GM23338 (cell line): ENCODE data around the gene ZZZ3.

ENCODE experiments used
- POLR2AphosphoS5 ChIP-seq: IDR thresholded peaks from 2 replicates; pipeline ENCODE4 v1.6.1; 2016; ENCODE audit warnings: antibody characterized with exemption, low read depth
- TF ChIP-seq, protein P1 (sequence below), 2 experiments: fragments of 200-600 bp in 1 of 2; sonication (generic) in 1 of 2; conservative IDR thresholded peaks; 2 replicates each; pipeline versions ENCODE4 v1.5.1 to v1.6.1; 2016 to 2017; ENCODE audit warnings: antibody characterized with exemption in 2 of 2, low read depth in 2 of 2, mild to moderate bottlenecking in 2 of 2, moderate library complexity in 1 of 2

DNA sequence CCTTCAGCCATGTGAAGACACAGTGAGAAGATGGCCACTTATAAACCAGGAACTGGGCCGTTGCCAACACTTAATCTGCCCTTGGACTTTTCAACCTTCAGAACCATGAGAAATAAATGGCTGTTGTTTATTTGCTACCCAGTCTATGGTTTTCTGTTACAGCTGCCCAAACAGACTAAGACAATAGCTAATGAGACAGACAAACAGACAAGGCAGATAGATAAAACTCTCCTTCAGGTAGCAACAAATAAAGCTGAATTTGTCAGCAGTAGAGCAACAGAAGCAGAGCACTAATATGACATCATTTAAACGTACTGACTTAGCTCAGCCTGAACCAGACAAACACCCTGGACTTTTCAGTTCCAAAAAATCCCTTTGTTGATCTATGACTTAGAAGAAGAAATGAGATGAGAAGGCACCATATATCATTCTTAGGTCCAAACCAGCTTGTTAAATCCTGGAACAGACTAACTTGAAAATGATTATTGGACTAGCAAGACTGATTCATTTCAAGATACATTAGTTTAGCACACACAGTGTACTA lies 27.0 kb downstream of the ZZZ3 start:
- TF ChIP-seq, protein P1, sequence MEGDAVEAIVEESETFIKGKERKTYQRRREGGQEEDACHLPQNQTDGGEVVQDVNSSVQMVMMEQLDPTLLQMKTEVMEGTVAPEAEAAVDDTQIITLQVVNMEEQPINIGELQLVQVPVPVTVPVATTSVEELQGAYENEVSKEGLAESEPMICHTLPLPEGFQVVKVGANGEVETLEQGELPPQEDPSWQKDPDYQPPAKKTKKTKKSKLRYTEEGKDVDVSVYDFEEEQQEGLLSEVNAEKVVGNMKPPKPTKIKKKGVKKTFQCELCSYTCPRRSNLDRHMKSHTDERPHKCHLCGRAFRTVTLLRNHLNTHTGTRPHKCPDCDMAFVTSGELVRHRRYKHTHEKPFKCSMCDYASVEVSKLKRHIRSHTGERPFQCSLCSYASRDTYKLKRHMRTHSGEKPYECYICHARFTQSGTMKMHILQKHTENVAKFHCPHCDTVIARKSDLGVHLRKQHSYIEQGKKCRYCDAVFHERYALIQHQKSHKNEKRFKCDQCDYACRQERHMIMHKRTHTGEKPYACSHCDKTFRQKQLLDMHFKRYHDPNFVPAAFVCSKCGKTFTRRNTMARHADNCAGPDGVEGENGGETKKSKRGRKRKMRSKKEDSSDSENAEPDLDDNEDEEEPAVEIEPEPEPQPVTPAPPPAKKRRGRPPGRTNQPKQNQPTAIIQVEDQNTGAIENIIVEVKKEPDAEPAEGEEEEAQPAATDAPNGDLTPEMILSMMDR (conservative IDR thresholded peaks at IDR 0.05; ENCODE audit: low read depth in 2 of 2) = no peak
- TF ChIP-seq POLR2AphosphoS5 = no peak
